Measurements from ENCODE around the gene EMP3.
"Not testable (repeated sequence)": the region's sequence is repeated elsewhere in the genome, so short reads cannot be mapped to it uniquely, and the experiment has no call there.

The EMP3 gene

DNA sequence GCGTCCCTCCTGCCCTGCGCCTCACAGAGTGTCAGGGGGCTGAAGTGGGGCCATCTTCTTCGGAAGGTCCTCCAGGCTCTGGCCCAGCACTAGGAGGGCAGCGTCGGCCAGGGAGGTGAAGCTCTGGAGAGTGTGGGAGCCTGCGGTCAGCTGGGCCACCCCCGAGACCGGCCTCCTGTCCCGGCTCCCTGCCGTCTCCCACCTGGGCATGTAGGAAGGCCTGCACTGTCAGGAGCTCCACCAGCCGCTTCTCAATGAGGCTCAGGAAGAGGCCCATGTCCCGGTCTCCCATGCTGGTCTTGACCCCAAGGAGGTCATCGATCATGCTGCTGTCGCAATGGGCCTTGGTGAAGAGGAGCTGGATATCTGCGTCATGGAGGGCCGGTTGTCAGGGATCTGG, 27.4 kb upstream of the EMP3 start:
- Histone ChIP-seq H3K9me3 (ENCODE audit: low read length) (no peaks in the 10 kb centered on the region), H3K27ac (ENCODE audit: low read depth, low read length) (no peak overlapping the region), H3K4me3 (ENCODE audit: low read depth in 1 of 2, low read length in 2 of 2) (no peak overlapping the region), H3K36me3 (ENCODE audit: insufficient read depth, low read length) (no peaks in the 10 kb centered on the region), H3K27me3 (ENCODE audit: control insufficient read depth in 1 of 2, insufficient read depth in 2 of 2, low read length in 2 of 2) (no peaks in the 10 kb centered on the region), H3K9ac (ENCODE audit: low read length) (no peak overlapping the region), H3K4me1 (ENCODE audit: insufficient read depth, low read length) (no peaks in the 10 kb centered on the region)

DNA sequence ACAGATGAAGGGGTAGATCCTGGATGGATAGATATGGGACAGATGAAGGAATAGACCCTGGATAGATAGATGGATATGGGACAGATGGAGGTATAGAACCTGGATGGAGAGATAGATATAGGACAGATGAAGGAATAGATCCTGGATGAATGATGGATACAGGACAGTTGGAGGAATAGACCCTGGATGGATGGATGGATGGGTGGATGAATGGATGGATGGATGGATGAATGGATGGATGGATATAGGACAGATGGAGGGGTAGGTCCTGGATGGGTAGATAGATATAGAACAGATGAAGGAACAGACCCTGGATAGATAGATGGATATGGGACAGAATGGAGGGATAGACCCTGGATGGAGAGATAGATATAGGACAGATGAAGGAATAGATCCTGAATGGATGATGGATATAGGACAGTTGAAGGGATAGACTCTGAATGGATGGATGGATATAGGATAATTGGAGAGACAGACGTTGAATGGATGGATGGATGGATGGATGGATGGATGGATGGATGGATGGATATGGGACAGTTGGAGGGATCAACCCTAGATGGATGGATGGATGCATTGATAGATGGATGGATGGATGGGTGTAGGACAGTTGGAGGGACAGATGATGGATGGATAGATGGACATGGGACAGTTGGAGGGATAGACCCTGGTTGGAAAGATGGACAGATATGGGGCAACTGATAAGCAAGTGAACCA, 23.3 kb upstream of the EMP3 start:
- H3K4me3 ChIP-seq (ENCODE audit: low read depth in 1 of 2, low read length in 2 of 2): no peak overlapping the region
- no peaks in the 10 kb centered on the region for H3K36me3 ChIP-seq (ENCODE audit: insufficient read depth, low read length)
- H3K9me3 ChIP-seq (ENCODE audit: low read length): no peaks in the 10 kb centered on the region
- no peaks in the 10 kb centered on the region for H3K4me1 ChIP-seq (ENCODE audit: insufficient read depth, low read length)
- H3K9ac ChIP-seq (ENCODE audit: low read length): no peak overlapping the region
- H3K27ac ChIP-seq (ENCODE audit: low read depth, low read length): no peak overlapping the region
- H3K27me3 ChIP-seq (ENCODE audit: control insufficient read depth in 1 of 2, insufficient read depth in 2 of 2, low read length in 2 of 2): no peaks in the 10 kb centered on the region

DNA sequence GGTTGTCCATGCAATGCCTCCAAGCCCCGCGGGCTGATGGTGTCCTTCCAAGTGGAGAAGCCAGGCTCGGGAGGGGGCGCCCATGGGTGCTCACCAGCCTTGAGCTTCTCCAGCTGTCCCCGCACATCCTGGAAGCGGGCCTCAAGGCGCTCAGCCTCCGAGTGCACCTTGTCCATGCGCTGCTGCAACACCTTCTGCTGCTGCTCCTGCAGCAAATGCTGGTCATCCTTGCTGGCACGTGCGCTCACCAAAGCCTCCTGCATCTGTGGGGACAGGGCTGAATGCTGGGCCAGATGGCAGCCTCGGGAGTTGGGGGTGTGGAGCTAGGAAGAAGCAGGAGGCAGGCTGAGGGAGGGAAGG, 22.8 kb upstream of the EMP3 start:
- no peaks in the 10 kb centered on the region for H3K36me3 ChIP-seq (ENCODE audit: insufficient read depth, low read length)
- no peak overlapping the region for H3K27ac ChIP-seq (ENCODE audit: low read depth, low read length)
- H3K4me1 ChIP-seq (ENCODE audit: insufficient read depth, low read length): no peaks in the 10 kb centered on the region
- no peaks in the 10 kb centered on the region for H3K9me3 ChIP-seq (ENCODE audit: low read length)
- no peak overlapping the region for H3K9ac ChIP-seq (ENCODE audit: low read length)
- no peaks in the 10 kb centered on the region for H3K27me3 ChIP-seq (ENCODE audit: control insufficient read depth in 1 of 2, insufficient read depth in 2 of 2, low read length in 2 of 2)
- H3K4me3 ChIP-seq (ENCODE audit: low read depth in 1 of 2, low read length in 2 of 2): no peak overlapping the region

DNA sequence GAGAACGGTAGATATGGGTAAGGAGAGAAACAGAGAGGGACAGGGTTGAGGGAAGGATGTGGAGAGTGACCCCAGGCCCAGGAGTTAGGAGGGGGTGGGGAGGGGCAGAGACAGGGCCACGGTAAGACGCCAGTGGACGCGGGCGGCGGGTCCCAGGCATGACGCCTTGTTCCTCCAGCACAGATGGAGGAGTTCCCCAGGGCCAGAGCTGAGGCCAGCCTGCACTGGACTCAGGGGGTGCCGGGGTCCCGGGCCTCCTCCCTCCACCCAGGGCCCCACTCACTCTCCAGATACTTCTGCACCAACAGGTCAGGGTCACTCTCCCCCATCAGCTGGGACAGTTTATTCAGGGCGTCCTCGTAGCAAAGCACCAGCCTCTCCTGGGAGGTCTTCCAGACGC, 22.0 kb upstream of the EMP3 start:
- H3K27ac ChIP-seq (ENCODE audit: low read depth, low read length): no peak overlapping the region
- no peaks in the 10 kb centered on the region for H3K36me3 ChIP-seq (ENCODE audit: insufficient read depth, low read length)
- no peak overlapping the region for H3K9ac ChIP-seq (ENCODE audit: low read length)

DNA sequence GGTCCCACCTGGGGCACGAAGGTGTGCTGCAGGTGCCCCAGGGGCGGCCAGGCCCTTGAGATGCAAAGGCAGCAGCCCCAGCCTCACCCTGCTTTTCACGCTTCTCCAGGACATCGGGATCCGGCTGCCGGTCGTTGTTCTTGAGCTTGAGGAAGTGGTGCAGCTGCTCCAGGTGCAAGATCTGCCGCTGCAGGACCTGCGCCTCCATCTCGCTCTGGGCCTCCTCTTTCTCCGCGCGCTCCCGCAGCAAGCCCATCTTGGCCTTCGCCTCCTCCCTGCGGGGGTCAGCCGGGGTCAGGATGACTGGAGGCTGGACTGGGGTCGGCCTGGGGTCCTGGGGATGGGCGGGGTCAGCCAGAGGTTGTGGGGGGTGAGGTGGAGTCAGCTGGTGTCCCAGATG, 21.5 kb upstream of the EMP3 start:
- Histone ChIP-seq H3K9ac (ENCODE audit: low read length) (no peak overlapping the region), H3K4me1 (ENCODE audit: insufficient read depth, low read length) (no peaks in the 10 kb centered on the region), H3K36me3 (ENCODE audit: insufficient read depth, low read length) (no peaks in the 10 kb centered on the region), H3K9me3 (ENCODE audit: low read length) (no peaks in the 10 kb centered on the region), H3K27ac (ENCODE audit: low read depth, low read length) (no peak overlapping the region), H3K27me3 (ENCODE audit: control insufficient read depth in 1 of 2, insufficient read depth in 2 of 2, low read length in 2 of 2) (no peaks in the 10 kb centered on the region), H3K4me3 (ENCODE audit: low read depth in 1 of 2, low read length in 2 of 2) (no peak overlapping the region)

More for the DNA sequence above, 22.0 kb upstream of the EMP3 start:
- Histone ChIP-seq H3K4me1 (ENCODE audit: insufficient read depth, low read length) (no peaks in the 10 kb centered on the region), H3K9me3 (ENCODE audit: low read length) (no peaks in the 10 kb centered on the region), H3K4me3 (ENCODE audit: low read depth in 1 of 2, low read length in 2 of 2) (no peak overlapping the region), H3K27me3 (ENCODE audit: control insufficient read depth in 1 of 2, insufficient read depth in 2 of 2, low read length in 2 of 2) (no peaks in the 10 kb centered on the region)

GRCh38 chr19:48308631-48309586, 16.4 kb upstream of the EMP3 start:
- Histone ChIP-seq H3K36me3 (ENCODE audit: insufficient read depth, low read length) (no peaks in the 10 kb centered on the region), H3K27ac (ENCODE audit: low read depth, low read length) (no peak overlapping the region), H3K9ac (ENCODE audit: low read length) (no peak overlapping the region), H3K4me3 (ENCODE audit: low read depth in 1 of 2, low read length in 2 of 2) (no peak overlapping the region), H3K9me3 (ENCODE audit: low read length) (no peaks in the 10 kb centered on the region), H3K4me1 (ENCODE audit: insufficient read depth, low read length) (no peaks in the 10 kb centered on the region), H3K27me3 (ENCODE audit: control insufficient read depth in 1 of 2, insufficient read depth in 2 of 2, low read length in 2 of 2) (no peaks in the 10 kb centered on the region)

DNA sequence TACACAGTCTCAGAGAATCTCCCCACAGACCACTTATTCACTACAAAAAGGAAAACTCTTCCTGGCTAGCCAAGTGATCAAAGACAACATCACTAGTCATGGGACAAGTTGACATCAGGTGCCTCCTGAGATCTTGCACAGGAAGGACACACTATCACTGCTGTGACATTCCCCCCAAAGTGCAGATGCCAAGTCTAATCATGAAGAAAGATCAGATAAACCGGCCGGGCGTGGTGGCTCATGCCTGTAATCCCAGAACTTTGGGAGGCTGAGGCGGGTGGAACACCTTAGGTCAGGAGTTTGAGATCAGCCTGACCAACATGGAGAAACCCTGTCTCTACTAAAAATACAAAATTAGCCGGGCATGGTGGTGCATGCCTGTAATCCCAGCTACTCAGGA, 15.6 kb upstream of the EMP3 start:
- H3K27me3 ChIP-seq (ENCODE audit: control insufficient read depth in 1 of 2, insufficient read depth in 2 of 2, low read length in 2 of 2); H3K27ac ChIP-seq (ENCODE audit: low read depth, low read length); H3K4me1 ChIP-seq (ENCODE audit: insufficient read depth, low read length); H3K4me3 ChIP-seq (ENCODE audit: low read depth in 1 of 2, low read length in 2 of 2); H3K9me3 ChIP-seq (ENCODE audit: low read length); H3K36me3 ChIP-seq (ENCODE audit: insufficient read depth, low read length); H3K9ac ChIP-seq (ENCODE audit: low read length): not testable (repeated sequence)

DNA sequence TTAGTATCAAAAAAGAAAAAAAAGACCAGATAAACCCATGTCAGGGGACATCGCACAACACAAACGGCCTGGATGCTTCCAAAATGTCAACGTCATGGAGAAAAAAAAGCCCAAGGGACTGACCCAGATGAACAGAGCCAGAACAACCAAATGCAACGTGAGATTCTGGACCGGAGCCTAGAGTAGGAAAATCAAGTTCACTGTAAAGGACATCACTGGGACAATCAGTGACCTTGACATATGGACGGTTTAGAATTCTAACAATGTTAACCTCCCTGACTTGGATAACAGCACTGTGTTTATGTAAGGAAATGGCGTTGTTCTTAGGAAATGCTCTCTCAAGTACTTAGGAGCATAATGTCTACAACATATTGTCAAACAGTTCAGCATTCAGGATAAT, 15.1 kb upstream of the EMP3 start:
- Histone ChIP-seq H3K4me1 (ENCODE audit: insufficient read depth, low read length) (no peaks in the 10 kb centered on the region), H3K27me3 (ENCODE audit: control insufficient read depth in 1 of 2, insufficient read depth in 2 of 2, low read length in 2 of 2) (no peaks in the 10 kb centered on the region), H3K9ac (ENCODE audit: low read length) (no peak overlapping the region), H3K9me3 (ENCODE audit: low read length) (no peaks in the 10 kb centered on the region), H3K4me3 (ENCODE audit: low read depth in 1 of 2, low read length in 2 of 2) (no peak overlapping the region), H3K27ac (ENCODE audit: low read depth, low read length) (no peak overlapping the region), H3K36me3 (ENCODE audit: insufficient read depth, low read length) (no peaks in the 10 kb centered on the region)

- Histone ChIP-seq H3K4me3 (ENCODE audit: low read depth in 1 of 2, low read length in 2 of 2) (no peak overlapping the region), H3K9ac (ENCODE audit: low read length) (no peak overlapping the region), H3K9me3 (ENCODE audit: low read length) (no peaks in the 10 kb centered on the region), H3K27ac (ENCODE audit: low read depth, low read length) (no peak overlapping the region), H3K27me3 (ENCODE audit: control insufficient read depth in 1 of 2, insufficient read depth in 2 of 2, low read length in 2 of 2) (no peaks in the 10 kb centered on the region), H3K4me1 (ENCODE audit: insufficient read depth, low read length) (no peaks in the 10 kb centered on the region), H3K36me3 (ENCODE audit: insufficient read depth, low read length) (no peaks in the 10 kb centered on the region)
These were observed 14.0 kb upstream of the EMP3 start for GRCh38 chr19:48311384-48311783.

GRCh38 chr19:48315712-48316111, 9.6 kb upstream of the EMP3 start:
- H3K27me3 ChIP-seq (ENCODE audit: control insufficient read depth in 1 of 2, insufficient read depth in 2 of 2, low read length in 2 of 2): no peaks in the 10 kb centered on the region
- peaks cover 6% of the 10 kb centered on the region for H3K4me1 ChIP-seq (ENCODE audit: insufficient read depth, low read length)
- H3K27ac ChIP-seq (ENCODE audit: low read depth, low read length): no peak overlapping the region
- H3K4me3 ChIP-seq (ENCODE audit: low read depth in 1 of 2, low read length in 2 of 2): no peak overlapping the region
- no peaks in the 10 kb centered on the region for H3K9me3 ChIP-seq (ENCODE audit: low read length)
- H3K9ac ChIP-seq (ENCODE audit: low read length): no peak overlapping the region
- no peaks in the 10 kb centered on the region for H3K36me3 ChIP-seq (ENCODE audit: insufficient read depth, low read length)

DNA sequence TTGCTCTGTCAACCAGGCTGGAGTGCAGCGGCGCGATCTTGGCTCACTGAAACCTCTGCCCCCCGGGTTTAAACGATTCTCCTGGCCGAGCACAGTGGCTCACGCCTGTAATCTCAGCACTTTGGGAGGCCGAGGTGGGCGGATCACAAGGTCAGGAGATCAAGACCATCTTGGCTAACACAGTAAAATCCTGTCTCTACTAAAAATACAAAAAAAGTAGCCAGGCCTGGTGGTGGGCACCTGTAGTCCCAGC, 7.7 kb upstream of the EMP3 start:
- not testable (repeated sequence) for H3K9me3 ChIP-seq (ENCODE audit: low read length); H3K4me3 ChIP-seq (ENCODE audit: low read depth in 1 of 2, low read length in 2 of 2); H3K9ac ChIP-seq (ENCODE audit: low read length); H3K27ac ChIP-seq (ENCODE audit: low read depth, low read length); H3K36me3 ChIP-seq (ENCODE audit: insufficient read depth, low read length); H3K27me3 ChIP-seq (ENCODE audit: control insufficient read depth in 1 of 2, insufficient read depth in 2 of 2, low read length in 2 of 2)
- peaks cover 13% of the 10 kb centered on the region for H3K4me1 ChIP-seq (ENCODE audit: insufficient read depth, low read length)
